ENCODE data around the gene PI16.

The PI16 gene

DNA sequence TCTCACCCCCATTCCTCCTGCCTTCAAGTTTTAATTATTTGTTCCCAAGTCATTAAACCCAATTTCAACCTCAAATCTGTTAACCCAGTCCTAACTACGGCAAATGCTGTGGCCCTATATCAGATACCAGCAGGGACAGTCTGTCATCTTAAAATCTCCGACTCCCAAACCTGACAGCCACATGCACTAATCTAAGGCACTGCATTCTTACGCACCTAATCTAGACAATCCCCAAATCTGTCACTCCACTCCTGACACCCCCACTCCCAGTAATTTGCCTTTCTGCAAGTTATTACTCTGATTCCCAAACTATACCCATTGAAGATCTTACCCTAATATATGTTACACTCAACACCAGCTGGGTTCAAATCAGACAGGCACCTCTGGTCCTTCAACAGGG is 29.0 kb downstream of the PI16 start:
- Histone ChIP-seq H3K27ac (ENCODE audit: insufficient read depth in 1 of 2, low read depth in 1 of 2, low read length in 2 of 2, poor library complexity in 1 of 2, severe bottlenecking in 2 of 2) (no peak overlapping the region), H3K9me3 (ENCODE audit: control extremely low read depth in 1 of 5, control insufficient read depth in 4 of 5, insufficient read depth in 2 of 5, low read depth in 1 of 5, low read length in 4 of 5) (no peaks in the 10 kb centered on the region), H3K4me3 (ENCODE audit: control insufficient read depth in 1 of 7, extremely low read depth in 1 of 7, insufficient read depth in 4 of 7, low read depth in 2 of 7, low read length in 6 of 7) (no peak overlapping the region), H3K27me3 (replicated peaks in 2 of 5; ENCODE audit: control insufficient read depth in 4 of 5, insufficient read depth in 5 of 5, low read length in 4 of 5) (no peaks in the 10 kb centered on the region), H3K36me3 (ENCODE audit: control insufficient read depth in 4 of 4, insufficient read depth in 4 of 4, low read length in 3 of 4) (peaks cover under 1 to 24% (median 5%) of the 10 kb centered on the region in 4 experiments), H3K4me1 (ENCODE audit: control extremely low read depth in 1 of 4, control insufficient read depth in 4 of 4, insufficient read depth in 4 of 4, low read length in 3 of 4) (peaks cover 9 to 39% (median 31%) of the 10 kb centered on the region in 4 experiments)
- 97% methylated on average over 3 of the region's 3 CpGs for WGBS (ENCODE audit: insufficient coverage)
- DNase-seq = no peak
- ChIA-PET POLR2A (no interaction called here), CTCF (interaction anchor here (0.8 to 2.4 kb wide), 3 partner anchors 35 to 226 kb away, joined by 3 to 10 read pairs (median 4); partner anchors contain the start of gene C6orf89)

GRCh38 chr6:36984581-36985416 is 30.3 kb downstream of the PI16 start:
- peak overlapping the region; percentile 68 to 82 for H3K27ac ChIP-seq (ENCODE audit: insufficient read depth in 1 of 2, low read depth in 1 of 2, low read length in 2 of 2, poor library complexity in 1 of 2, severe bottlenecking in 2 of 2)
- WGBS (ENCODE audit: insufficient coverage) = 17% methylated on average over 19 of the region's 19 CpGs
- CTCF ChIA-PET = interaction anchor here (1.3 to 2.4 kb wide), 3 partner anchors 9 to 186 kb away, joined by 4 to 10 read pairs (median 4); no protein-coding TSS in a partner anchor
- peak; percentile 46 to 72 (median 69) for DNase-seq
- peak overlapping the region; percentile 50 to 95 (median 90) for H3K4me3 ChIP-seq (ENCODE audit: control insufficient read depth in 1 of 7, extremely low read depth in 1 of 7, insufficient read depth in 4 of 7, low read depth in 2 of 7, low read length in 6 of 7)
- no peaks in the 10 kb centered on the region for H3K27me3 ChIP-seq (replicated peaks in 2 of 5; ENCODE audit: control insufficient read depth in 4 of 5, insufficient read depth in 5 of 5, low read length in 4 of 5)
- no peaks in the 10 kb centered on the region for H3K9me3 ChIP-seq (ENCODE audit: control extremely low read depth in 1 of 5, control insufficient read depth in 4 of 5, insufficient read depth in 2 of 5, low read depth in 1 of 5, low read length in 4 of 5)
- POLR2A ChIA-PET = no interaction called here
- H3K36me3 ChIP-seq (ENCODE audit: control insufficient read depth in 4 of 4, insufficient read depth in 4 of 4, low read length in 3 of 4) = peaks cover 0 to 19% (median 4%) of the 10 kb centered on the region in 4 experiments
- peaks cover 9 to 39% (median 31%) of the 10 kb centered on the region in 4 experiments for H3K4me1 ChIP-seq (ENCODE audit: control extremely low read depth in 1 of 4, control insufficient read depth in 4 of 4, insufficient read depth in 4 of 4, low read length in 3 of 4)

DNA sequence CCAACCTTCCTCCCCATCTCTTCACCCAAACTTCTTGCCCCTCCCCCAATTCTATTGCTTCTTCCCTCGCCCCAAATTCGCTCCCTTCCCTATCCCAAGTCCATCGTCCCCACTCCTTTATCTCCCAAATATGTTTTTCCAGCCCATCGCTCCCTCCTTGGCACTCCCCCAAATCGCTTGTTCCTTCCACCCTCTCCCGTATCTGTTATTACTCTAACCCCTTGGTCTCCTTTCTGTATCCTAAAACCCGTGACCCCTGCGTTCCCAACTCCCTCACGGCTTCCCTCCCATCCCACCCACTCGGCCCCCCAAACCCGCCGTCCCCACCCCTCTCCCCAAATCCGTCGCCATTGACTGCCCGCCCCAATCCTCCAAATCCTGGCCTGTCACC is 30.9 kb downstream of the PI16 start:
- POLR2A ChIA-PET = interaction anchor here (0.7 to 1.6 kb wide), 6 partner anchors 8 to 187 kb away, joined by 3 to 7 read pairs (median 4); partner anchors contain the start of genes C6orf89, PI16 and PPIL1
- DNase-seq = no peak
- H3K9me3 ChIP-seq (ENCODE audit: control extremely low read depth in 1 of 5, control insufficient read depth in 4 of 5, insufficient read depth in 2 of 5, low read depth in 1 of 5, low read length in 4 of 5) = no peaks in the 10 kb centered on the region
- 0% methylated on average over 10 of the region's 15 CpGs for WGBS (ENCODE audit: insufficient coverage)
- CTCF ChIA-PET = interaction anchor here (1.0 to 2.3 kb wide), 6 partner anchors 9 to 185 kb away, joined by 3 to 11 read pairs (median 4); partner anchors contain the start of gene C6orf89
- peaks cover 0 to 13% (median 4%) of the 10 kb centered on the region in 4 experiments for H3K36me3 ChIP-seq (ENCODE audit: control insufficient read depth in 4 of 4, insufficient read depth in 4 of 4, low read length in 3 of 4)
- peak overlapping the region; percentile 68 to 82 for H3K27ac ChIP-seq (ENCODE audit: insufficient read depth in 1 of 2, low read depth in 1 of 2, low read length in 2 of 2, poor library complexity in 1 of 2, severe bottlenecking in 2 of 2)
- peak overlapping the region; percentile 58 to 99 (median 90) for H3K4me3 ChIP-seq (ENCODE audit: control insufficient read depth in 1 of 7, extremely low read depth in 1 of 7, insufficient read depth in 4 of 7, low read depth in 2 of 7, low read length in 6 of 7)
- H3K27me3 ChIP-seq (replicated peaks in 2 of 5; ENCODE audit: control insufficient read depth in 4 of 5, insufficient read depth in 5 of 5, low read length in 4 of 5) = no peaks in the 10 kb centered on the region
- peaks cover 9 to 39% (median 31%) of the 10 kb centered on the region in 4 experiments for H3K4me1 ChIP-seq (ENCODE audit: control extremely low read depth in 1 of 4, control insufficient read depth in 4 of 4, insufficient read depth in 4 of 4, low read length in 3 of 4)

DNA sequence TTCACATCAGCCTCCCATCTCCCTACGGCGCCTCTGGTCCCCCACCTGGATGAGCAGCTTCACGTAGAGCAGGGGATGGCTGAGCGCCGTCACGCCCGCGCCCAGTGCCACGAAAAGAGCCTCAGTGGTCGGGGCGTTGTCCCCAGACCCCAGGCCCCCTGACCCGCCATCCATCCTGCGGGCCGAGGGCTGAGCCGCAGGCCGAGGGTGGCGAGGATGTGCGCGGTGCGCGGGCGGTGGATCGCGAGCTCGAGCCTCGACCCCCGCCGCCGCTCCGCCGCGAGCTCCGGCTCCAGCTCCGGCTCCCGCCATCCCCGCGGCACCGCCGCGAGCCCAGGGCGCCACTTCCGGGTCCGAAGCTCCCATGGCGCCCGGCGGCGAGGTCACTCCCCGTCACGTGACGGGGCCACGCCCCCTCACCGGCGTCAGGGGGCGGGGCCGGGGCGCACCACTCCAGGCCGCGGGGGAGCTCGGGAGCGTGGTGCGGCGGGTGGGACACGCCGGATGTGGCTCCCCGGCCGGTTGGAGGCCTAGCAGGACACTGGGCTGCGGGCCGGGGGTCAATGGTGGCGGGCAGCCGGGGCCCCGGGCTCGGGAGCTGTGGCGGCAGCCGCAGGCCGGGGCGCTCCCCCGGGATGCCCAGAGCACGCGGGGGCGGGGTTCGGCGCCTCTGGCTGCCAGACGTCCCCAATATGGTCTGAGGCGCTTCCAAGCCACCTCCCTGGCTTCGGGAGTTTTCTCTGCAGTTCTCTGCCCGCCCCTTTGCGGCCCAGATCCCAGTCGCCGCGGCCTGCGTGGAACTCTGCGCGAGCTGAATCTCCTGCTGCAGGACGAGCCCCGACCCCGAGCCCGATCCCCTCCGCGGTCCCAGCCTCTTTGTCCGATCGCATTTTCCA is 31.5 kb downstream of the PI16 start, which contains the start of gene MTCH1:
MTCH1 (minus strand) TSS at position 389 of the 896 bp plus-strand sequence; CDS start at position 366, 23 bp downstream.
- Histone ChIP-seq H3K9me3 (ENCODE audit: control extremely low read depth in 1 of 5, control insufficient read depth in 4 of 5, insufficient read depth in 2 of 5, low read depth in 1 of 5, low read length in 4 of 5) (no peaks in the 10 kb centered on the region), H3K36me3 (ENCODE audit: control insufficient read depth in 4 of 4, insufficient read depth in 4 of 4, low read length in 3 of 4) (peaks cover 0 to 7% (median 2%) of the 10 kb centered on the region in 4 experiments), H3K4me3 (ENCODE audit: control insufficient read depth in 1 of 7, extremely low read depth in 1 of 7, insufficient read depth in 4 of 7, low read depth in 2 of 7, low read length in 6 of 7) (peak within 1 kb of the TSS; percentile 58 to 99 (median 90)), H3K27me3 (replicated peaks in 2 of 5; ENCODE audit: control insufficient read depth in 4 of 5, insufficient read depth in 5 of 5, low read length in 4 of 5) (no peaks in the 10 kb centered on the region), H3K4me1 (ENCODE audit: control extremely low read depth in 1 of 4, control insufficient read depth in 4 of 4, insufficient read depth in 4 of 4, low read length in 3 of 4) (peaks cover 9 to 39% (median 31%) of the 10 kb centered on the region in 4 experiments), H3K27ac (ENCODE audit: insufficient read depth in 1 of 2, low read depth in 1 of 2, low read length in 2 of 2, poor library complexity in 1 of 2, severe bottlenecking in 2 of 2) (peak within 1 kb of the TSS; percentile 68 to 82)
- POLR2A ChIA-PET = interaction anchor here (0.5 to 1.6 kb wide), 8 partner anchors 9 to 712 kb away, joined by 3 to 7 read pairs (median 4); partner anchors contain the start of genes C6orf89, MDGA1, PI16 and PPIL1
- under 1% methylated on average over 93 of the region's 101 CpGs for WGBS (ENCODE audit: insufficient coverage)
- CTCF ChIA-PET = interaction anchor here (0.7 to 2.3 kb wide), 7 partner anchors 21 to 185 kb away, joined by 3 to 11 read pairs (median 4); partner anchors contain the start of gene C6orf89
- peak; percentile 81 to 91 (median 91) for DNase-seq

DNA sequence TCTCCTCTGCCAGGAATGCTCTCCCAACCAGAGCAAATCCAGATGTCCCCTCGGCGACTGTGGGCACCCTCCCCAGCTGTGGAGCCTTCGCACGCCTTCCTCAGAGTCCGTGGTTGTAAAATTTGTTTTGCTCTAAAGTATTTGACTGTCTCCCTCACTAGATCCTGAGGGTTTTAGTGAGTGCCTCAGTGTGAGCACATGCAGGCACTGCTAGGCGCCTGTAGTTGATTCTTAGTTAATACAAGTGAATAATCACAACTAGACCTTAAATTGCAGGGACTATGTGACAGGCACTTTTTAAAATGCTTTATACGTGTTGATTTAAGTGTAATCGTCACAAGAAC is 32.1 kb downstream of the PI16 start:
- peak in 2 of 3 donors; percentile 46 to 56 for DNase-seq

DNA sequence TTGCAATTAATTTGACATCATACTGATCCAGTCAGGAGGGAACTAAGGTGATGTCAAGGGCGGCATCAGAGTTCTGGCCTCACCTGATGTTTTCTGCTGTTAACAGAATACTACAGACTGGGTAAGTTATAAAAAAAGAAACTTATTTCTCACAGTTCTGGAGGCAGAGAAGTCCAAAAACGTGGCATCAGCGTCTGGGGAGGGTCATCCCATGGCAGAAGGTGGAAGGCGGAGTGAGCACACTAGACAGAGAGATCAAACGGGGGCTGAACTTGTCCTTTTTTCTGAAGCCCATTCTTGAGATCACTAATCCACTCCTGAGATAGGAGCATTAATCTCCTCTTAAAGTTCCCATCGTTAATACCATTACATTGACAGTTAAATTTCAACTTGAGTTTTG is 34.7 kb downstream of the PI16 start:
- H3K36me3 ChIP-seq (ENCODE audit: control insufficient read depth in 4 of 4, insufficient read depth in 4 of 4, low read length in 3 of 4) = no peaks in the 10 kb centered on the region
- ChIA-PET POLR2A (no interaction called here), CTCF (interaction anchor here (0.9 to 1.7 kb wide), 4 partner anchors 8 to 29 kb away, joined by 3 to 5 read pairs (median 4); no protein-coding TSS in a partner anchor)
- WGBS (ENCODE audit: insufficient coverage) = 100% methylated on average over 4 of the region's 6 CpGs
- H3K4me1 ChIP-seq (ENCODE audit: control extremely low read depth in 1 of 4, control insufficient read depth in 4 of 4, insufficient read depth in 4 of 4, low read length in 3 of 4) = peaks cover 4 to 22% (median 20%) of the 10 kb centered on the region in 4 experiments
- H3K4me3 ChIP-seq (ENCODE audit: control insufficient read depth in 1 of 7, extremely low read depth in 1 of 7, insufficient read depth in 4 of 7, low read depth in 2 of 7, low read length in 6 of 7) = no peak overlapping the region
- no peaks in the 10 kb centered on the region for H3K9me3 ChIP-seq (ENCODE audit: control extremely low read depth in 1 of 5, control insufficient read depth in 4 of 5, insufficient read depth in 2 of 5, low read depth in 1 of 5, low read length in 4 of 5)
- H3K27ac ChIP-seq (ENCODE audit: insufficient read depth in 1 of 2, low read depth in 1 of 2, low read length in 2 of 2, poor library complexity in 1 of 2, severe bottlenecking in 2 of 2) = no peak overlapping the region
- H3K27me3 ChIP-seq (replicated peaks in 2 of 5; ENCODE audit: control insufficient read depth in 4 of 5, insufficient read depth in 5 of 5, low read length in 4 of 5) = no peaks in the 10 kb centered on the region
- DNase-seq = no peak

More for the DNA sequence above, 32.1 kb downstream of the PI16 start:
- WGBS (ENCODE audit: insufficient coverage) = 0% methylated on average over 2 of the region's 8 CpGs
- Histone ChIP-seq H3K27ac (ENCODE audit: insufficient read depth in 1 of 2, low read depth in 1 of 2, low read length in 2 of 2, poor library complexity in 1 of 2, severe bottlenecking in 2 of 2) (peak overlapping the region; percentile 68 to 82), H3K27me3 (replicated peaks in 2 of 5; ENCODE audit: control insufficient read depth in 4 of 5, insufficient read depth in 5 of 5, low read length in 4 of 5) (no peaks in the 10 kb centered on the region), H3K4me1 (ENCODE audit: control extremely low read depth in 1 of 4, control insufficient read depth in 4 of 4, insufficient read depth in 4 of 4, low read length in 3 of 4) (peaks cover 9 to 39% (median 31%) of the 10 kb centered on the region in 4 experiments), H3K4me3 (ENCODE audit: control insufficient read depth in 1 of 7, extremely low read depth in 1 of 7, insufficient read depth in 4 of 7, low read depth in 2 of 7, low read length in 6 of 7) (peak overlapping the region; percentile 58 to 99 (median 90)), H3K36me3 (ENCODE audit: control insufficient read depth in 4 of 4, insufficient read depth in 4 of 4, low read length in 3 of 4) (peaks cover 0 to under 1% (median 0%) of the 10 kb centered on the region in 4 experiments), H3K9me3 (ENCODE audit: control extremely low read depth in 1 of 5, control insufficient read depth in 4 of 5, insufficient read depth in 2 of 5, low read depth in 1 of 5, low read length in 4 of 5) (no peaks in the 10 kb centered on the region)
- POLR2A ChIA-PET = interaction anchor here (0.5 to 1.6 kb wide), 6 partner anchors 10 to 711 kb away, joined by 3 to 7 read pairs (median 4); partner anchors contain the start of genes C6orf89, MDGA1 and PPIL1
- CTCF ChIA-PET = interaction anchor here (0.8 to 2.3 kb wide), 4 partner anchors 20 to 101 kb away, joined by 3 to 11 read pairs (median 5); partner anchors contain the start of gene C6orf89
